Activated T-cell treated with anti-CD3 and anti-CD28 coated beads for 48 hours (primary cell): ENCODE results near the gene PRRT1.
"Not testable (repeated sequence)": the region's sequence is repeated elsewhere in the genome, so short reads cannot be mapped to it uniquely, and the experiment has no call there.

Source experiments
- DNase-seq: peaks from one replicate; pipeline ENCODE4 v3.0.0-alpha.2; 2020; ENCODE audit warnings: low read depth

PRRT1 gene

GRCh38 chr6:32149932-32150870 lies 1.5 kb downstream of the PRRT1 start:
- no peak for DNase-seq

GRCh38 chr6:32149092-32149755 lies 2.5 kb downstream of the PRRT1 start:
- no peak for DNase-seq

DNA sequence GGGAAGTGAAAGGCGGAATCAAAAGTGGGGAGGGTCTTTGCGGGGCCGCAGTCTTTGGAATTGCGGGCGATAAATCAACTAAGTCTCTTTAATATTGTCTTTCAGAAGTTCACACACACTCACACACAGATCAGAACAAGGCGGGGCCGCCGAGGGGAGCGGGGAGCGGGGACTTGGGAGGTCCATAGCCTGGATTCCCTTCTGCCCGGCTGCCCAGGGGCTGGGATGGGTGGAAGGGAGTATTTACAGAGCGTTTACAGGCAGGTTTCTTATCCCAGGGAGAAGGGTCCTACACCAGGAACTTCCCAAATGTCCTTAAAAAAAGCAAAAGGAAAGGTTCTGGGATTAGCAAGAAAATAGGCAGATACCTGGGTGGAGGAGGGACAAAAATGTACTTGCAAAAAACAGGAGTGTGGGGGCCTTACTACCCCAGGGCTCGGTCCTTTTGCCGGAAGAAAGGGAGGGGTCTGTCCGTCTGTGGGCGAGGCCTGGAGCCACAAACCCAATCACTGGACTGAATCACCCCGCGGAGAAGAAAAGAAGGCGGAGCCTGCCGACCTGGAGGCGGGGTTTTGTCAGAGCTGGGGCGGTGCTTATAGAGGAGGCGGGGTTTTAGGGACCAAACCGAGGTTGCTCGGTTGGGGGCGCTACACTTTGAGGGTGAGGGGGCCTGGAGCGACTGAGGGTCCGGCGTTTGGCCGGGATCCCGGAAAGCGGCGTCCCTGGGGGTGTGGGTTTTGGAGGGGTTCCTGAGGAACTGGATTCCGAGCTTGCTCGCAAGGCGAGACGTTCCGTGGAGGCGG lies 3.2 kb downstream of the PRRT1 start:
- peak; percentile 68 for DNase-seq

DNA sequence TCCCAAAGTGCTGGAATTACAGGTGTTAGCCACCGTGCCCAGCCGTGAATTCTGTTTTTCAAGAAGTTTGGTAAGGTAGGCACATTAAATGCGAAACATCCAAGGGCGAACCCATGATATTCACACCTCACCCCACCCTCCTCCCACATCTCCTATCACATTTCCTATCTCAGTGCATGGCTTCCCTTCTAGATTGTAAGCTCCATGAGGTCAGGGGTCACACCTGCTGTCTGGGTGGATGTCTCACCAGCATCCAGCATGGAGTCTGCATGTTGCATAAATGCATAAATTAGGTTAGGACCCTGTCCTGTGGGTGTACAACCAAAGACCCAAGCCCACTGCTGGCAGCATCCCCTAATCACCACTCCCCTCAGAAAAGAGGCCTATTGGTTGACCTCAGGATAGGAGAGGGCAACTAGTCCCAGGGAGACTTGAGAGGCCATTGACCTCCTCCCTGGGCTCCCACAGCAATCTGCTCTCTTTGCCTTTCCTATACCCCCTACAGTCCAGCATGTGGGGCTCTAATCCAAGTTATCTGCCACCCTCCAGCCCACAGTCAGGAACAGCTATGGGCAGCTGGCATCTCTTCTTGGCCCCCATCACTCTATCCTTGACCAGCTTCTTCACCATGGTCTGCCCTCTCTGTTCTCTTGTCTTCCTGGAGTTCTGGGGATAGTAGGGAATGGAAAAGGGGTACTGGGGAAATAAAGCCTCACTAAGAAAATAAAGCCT lies 4.2 kb downstream of the PRRT1 start:
- DNase-seq, result no peak

GRCh38 chr6:32146687-32147086 lies 5.1 kb downstream of the PRRT1 start:
- no peak for DNase-seq

DNA sequence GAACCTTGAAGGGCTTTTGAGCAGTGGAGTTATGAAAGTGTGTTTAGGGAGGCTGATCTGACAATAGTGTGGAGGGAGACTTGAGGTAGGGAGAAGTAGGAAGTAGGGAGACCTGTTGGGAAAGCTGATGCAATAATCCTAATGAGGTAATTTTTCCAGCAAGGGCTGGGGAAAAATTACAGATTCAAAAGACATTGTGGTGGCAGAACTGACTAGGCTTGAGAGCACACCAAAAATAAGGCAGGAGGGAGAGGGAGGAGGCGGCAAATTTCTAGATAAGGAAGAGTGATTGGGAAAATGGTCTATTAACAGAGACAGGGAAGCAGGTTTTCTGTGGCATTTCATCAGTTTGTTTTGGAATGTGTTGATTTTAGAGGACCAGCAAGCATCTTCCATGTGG lies 5.5 kb downstream of the PRRT1 start:
- DNase-seq, result no peak

DNA sequence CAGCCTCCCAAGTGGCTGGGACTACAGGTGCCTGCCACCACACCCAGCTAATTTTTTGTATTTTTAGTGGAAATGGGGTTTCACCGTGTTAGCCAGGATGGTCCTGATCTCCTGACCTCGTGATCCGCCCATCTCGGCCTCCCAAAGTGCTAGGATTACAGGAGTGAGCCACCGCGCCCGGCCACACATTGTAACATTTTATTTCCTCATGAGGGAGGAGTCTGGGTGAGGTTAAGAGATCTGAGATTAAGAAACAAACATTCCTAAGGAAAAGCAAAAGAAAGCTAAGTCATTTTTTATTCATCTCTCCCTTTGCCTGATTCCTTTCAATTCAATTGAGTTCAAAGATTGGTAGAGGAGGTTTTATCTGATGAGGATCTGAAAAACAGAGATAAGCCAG lies 7.5 kb downstream of the PRRT1 start:
- not testable (repeated sequence) for DNase-seq

DNA sequence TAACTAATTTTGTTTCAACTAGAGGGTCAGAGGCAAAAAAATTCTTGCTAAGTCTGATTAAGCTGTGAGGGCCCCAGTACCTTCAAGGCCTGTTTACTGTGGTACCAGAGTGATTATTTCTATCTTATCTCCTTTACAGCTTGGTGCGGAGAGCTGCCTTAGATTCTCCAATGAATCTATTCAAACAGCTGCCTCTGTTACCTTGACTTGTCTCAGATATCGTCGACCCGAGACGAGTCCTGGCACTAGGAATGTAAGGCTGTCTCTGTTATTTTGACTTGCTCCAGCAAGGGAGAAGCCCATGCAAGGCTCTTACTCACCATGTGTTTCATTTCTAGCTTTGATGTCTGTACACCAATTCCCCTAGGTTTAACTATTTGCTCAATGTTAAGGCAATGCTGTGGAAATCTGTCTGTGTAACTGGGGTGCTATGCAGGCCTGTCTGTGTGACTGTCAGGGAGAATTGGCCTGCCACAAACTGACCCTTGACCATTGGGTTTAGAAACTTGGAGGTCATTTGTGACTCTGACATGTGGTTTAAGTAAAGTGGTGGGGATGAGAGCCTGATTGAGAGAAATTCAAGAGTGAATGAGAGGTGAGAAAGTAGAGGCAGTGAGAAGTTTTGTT lies 11.2 kb downstream of the PRRT1 start:
- no peak for DNase-seq

GRCh38 chr6:32139590-32139989 lies 12.1 kb downstream of the PRRT1 start:
- DNase-seq, result no peak

- no peak for DNase-seq
These were observed 14.3 kb downstream of the PRRT1 start for GRCh38 chr6:32137454-32137853.

DNA sequence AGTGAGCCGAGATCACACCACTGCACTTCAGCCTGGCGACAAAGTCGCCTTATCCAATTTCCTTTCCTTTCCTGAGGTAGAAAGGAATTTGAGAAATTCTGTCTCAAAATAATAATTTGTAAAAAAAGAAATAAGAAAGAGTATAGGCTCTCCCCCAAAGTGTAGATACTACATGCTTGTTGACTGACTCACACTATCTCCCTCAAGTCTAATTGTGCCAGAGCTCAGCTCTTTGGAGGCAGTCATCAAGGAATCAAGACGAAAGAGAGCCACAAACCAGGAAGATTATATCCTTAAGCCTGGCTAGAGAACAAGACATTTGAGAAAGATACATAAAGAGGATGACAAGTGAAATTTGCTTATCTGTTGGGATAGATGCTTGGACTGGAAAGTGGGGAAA lies 18.0 kb downstream of the PRRT1 start:
- DNase-seq, result no peak

DNA sequence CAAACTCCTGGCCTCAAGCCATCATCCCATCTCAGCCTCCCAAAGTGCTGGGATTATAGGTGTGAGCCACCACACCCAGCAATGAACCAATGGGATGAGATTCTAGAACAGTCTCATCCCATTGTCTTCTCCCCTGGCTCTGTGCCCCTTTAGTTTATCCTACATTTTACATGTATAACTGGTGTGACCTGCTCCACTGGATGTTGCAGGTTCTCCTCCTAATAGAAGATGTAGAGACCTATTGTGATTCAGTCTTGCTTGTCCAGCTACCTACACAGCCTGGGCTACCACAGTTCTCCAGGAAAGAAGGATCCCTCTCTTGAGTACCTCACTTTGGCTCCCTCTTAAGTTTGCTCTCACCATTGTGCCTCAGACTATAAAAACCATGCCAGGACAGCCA lies 19.6 kb downstream of the PRRT1 start:
- no peak for DNase-seq

DNA sequence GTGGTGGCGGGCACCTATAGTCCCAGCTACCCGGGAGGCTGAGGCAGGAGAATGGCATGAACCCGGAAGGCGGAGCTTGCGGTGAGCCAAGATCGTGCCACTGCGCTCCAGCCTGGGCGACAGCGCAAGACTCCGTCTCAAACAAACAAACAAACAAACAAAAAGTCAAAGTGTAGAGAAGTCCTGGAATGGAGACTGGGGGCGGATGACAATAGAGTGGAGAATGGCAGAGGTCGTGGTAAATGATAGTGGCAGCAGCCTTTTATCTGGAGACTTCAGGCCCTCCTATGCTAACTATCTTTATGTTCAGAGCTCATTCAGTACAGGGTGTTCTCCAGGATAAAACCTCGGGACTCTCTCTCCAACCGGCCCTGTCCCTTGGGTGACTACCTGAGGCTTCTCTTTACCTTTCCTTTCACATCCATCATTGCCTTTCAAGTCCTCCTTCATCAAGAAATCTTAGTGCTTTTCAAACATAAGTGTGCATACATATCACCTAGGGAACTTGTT lies 20.2 kb downstream of the PRRT1 start:
- DNase-seq, result no peak

GRCh38 chr6:32129297-32130088 lies 22.2 kb downstream of the PRRT1 start:
- DNase-seq, result no peak

DNA sequence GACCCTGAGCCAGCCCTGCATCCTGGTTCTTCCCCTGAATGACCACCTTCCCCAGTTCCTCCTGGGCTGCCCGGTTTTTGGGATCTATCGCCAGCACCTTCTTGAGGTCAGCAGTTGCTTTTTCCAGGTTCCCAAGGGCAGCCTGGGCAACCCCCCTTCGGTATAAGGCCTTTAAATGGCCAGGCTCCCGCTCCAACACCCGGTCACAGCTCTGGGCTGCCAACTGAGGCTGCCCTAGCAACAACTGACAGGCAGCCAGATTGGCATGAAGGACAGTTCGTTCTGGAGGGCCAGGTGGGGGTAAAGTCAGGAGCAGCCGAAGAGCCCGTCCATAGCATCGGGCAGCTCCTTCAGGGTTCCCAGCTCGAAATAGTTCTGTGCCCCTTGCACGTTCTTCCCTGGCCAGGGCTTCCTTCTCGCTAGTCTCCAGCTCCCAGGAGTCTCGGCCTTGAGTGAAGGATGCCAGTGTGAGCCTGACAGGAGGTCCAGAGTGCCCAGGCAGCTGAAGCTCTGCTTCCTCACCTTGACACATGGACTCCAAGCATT lies 22.9 kb downstream of the PRRT1 start:
- DNase-seq, result no peak

DNA sequence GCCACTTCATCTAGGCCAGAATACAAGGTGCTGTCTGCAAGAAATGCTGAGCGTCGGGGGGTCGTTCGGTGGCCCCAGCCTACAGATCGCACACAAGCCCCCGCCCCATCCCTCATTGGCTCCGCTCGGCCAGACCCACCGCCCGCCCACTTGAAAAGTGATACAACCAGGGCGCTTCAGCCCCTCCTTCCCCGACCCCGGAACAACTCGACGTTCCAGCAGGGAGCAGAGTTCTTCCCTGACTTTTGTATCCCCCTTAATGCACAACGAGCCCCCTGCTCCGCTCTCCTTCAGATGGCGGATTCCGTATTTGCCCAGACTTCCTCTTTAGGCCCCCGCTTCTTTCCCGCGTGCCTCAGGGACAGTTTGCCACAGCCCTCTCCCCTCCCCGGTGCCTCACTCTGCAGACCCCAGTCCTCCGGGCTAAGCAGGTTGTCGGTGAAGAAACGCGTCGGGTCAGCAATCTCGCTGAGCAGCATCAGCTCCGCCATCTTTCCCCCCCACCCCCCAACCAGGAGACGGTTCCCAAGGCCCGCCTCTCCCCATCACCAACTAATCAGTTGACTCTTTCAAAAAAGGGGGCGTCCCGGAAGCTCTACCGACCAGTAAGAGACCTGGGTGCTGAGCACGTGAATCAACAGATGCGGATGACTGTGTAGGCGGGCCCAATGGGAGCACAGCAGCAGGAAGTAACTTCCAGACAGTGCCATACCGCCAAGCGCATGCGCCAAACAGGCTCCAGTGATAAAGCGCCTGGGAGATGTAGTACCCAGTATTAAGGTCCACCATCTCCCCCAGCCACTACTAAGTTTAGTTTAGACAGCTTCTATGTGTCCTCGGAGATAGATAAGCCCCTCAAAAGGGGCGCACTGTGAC lies 23.8 kb downstream of the PRRT1 start, which contains the start of gene ATF6B:
ATF6B (minus strand) TSS at position 530 of the 876 bp plus-strand sequence; CDS start at position 491, 39 bp downstream.
- peak; percentile 91 for DNase-seq

GRCh38 chr6:32127409-32127716 lies 24.4 kb downstream of the PRRT1 start:
- DNase-seq, result no peak

- DNase-seq, result no peak
These were observed 24.9 kb downstream of the PRRT1 start for GRCh38 chr6:32126880-32127279.

GRCh38 chr6:32123681-32124080 lies 28.1 kb downstream of the PRRT1 start:
- DNase-seq, result no peak
